Hepatocyte (in vitro differentiated cells): ENCODE results near the gene SHE. TPM values are rescaled to one million over a fixed set of nuclear protein-coding genes. Genes with fewer than 3 reads are reported as not detected.

Experiments used
- DNase-seq: peaks from one replicate; pipeline ENCODE4 v3.0.0-alpha.2; 2016; ENCODE audit warnings: low spot score
- H2AFZ ChIP-seq: fragments of 200-600 bp; sonication (generic); 2 replicates; pipeline ENCODE4 v1.6.0; 2016; ENCODE audit warnings: antibody characterized with exemption, mild to moderate bottlenecking
- H3K27ac ChIP-seq: fragments of 200-600 bp; sonication (generic); 2 replicates; pipeline ENCODE4 v1.5.1; 2016; ENCODE audit warnings: mild to moderate bottlenecking
- H3K27me3 ChIP-seq: fragments of 200-600 bp; sonication (generic); 2 replicates; pipeline ENCODE4 v1.6.1; 2016
- H3K36me3 ChIP-seq: fragments of 200-600 bp; sonication (generic); replicated peaks from 2 replicates; pipeline ENCODE4 v1.5.1; 2016; ENCODE audit warnings: low read depth; ENCODE audit not compliant: insufficient read depth
- H3K4me1 ChIP-seq: fragments of 200-600 bp; sonication (generic); 2 replicates; pipeline ENCODE4 v1.5.1; 2016; ENCODE audit warnings: mild to moderate bottlenecking, moderate library complexity; ENCODE audit not compliant: insufficient read depth
- H3K4me2 ChIP-seq: fragments of 200-600 bp; sonication (generic); 2 replicates; pipeline ENCODE4 v1.6.0; 2016
- H3K4me3 ChIP-seq: fragments of 200-600 bp; sonication (generic); 2 replicates; pipeline ENCODE4 v1.5.1; 2016; ENCODE audit warnings: mild to moderate bottlenecking
- H3K79me2 ChIP-seq: fragments of 200-600 bp; sonication (generic); 2 replicates; pipeline ENCODE4 v1.6.0; 2017; ENCODE audit warnings: mild to moderate bottlenecking
- H3K9me2 ChIP-seq: fragments of 200-600 bp; sonication (generic); replicated peaks from 2 replicates; pipeline ENCODE4 v1.6.0; 2017; ENCODE audit warnings: mild to moderate bottlenecking; ENCODE audit not compliant: insufficient read depth
- H3K9me3 ChIP-seq: fragments of 200-600 bp; sonication (generic); 2 replicates; pipeline ENCODE4 v1.5.1; 2016; ENCODE audit warnings: low read depth, mild to moderate bottlenecking
- H4K20me1 ChIP-seq: fragments of 200-600 bp; sonication (generic); 2 replicates; pipeline ENCODE4 v1.6.0; 2016; ENCODE audit warnings: mild to moderate bottlenecking; ENCODE audit not compliant: insufficient read depth, poor library complexity, severe bottlenecking
- CTCF ChIP-seq: fragments of 200-600 bp; sonication (generic); IDR thresholded peaks from 2 replicates; pipeline ENCODE4 v1.5.1; 2016; ENCODE audit warnings: antibody characterized with exemption, mild to moderate bottlenecking; ENCODE audit not compliant: poor library complexity
- EZH2 ChIP-seq: fragments of 200-600 bp; sonication (generic); IDR thresholded peaks from 2 replicates; pipeline ENCODE4 v1.6.1; 2016; ENCODE audit warnings: antibody characterized with exemption, mild to moderate bottlenecking, borderline replicate concordance
- EZH2phosphoT487 ChIP-seq: fragments of 200-600 bp; sonication (generic); IDR thresholded peaks from one replicate; pipeline ENCODE4 v1.6.1; 2018; ENCODE audit warnings: antibody characterized with exemption, mild to moderate bottlenecking, low read depth, moderate library complexity; ENCODE audit not compliant: unreplicated experiment, severe bottlenecking
- WGBS: methylation state at CpG from one replicate; pipeline ENCODE4 v1.1.6; 2016; ENCODE audit warnings: low lambda C conversion rate; ENCODE audit errors: missing lambda C conversion rate; 5-methylcytosine and 5-hydroxymethylcytosine counted together
- polyA plus RNA-seq: library from polyadenylated mRNA; unstranded; fragments of >200 nt; fragmentation: Nextera tagmentation; extraction: Ambion mirVana; gene quantifications from 2 replicates; pipeline ENCODE4 v1.2.1, GENCODE V29; 2016
- total RNA-seq: library from RNA; depleted of rRNA; stranded (reverse); fragments of >200 nt; gene quantifications from 2 replicates; pipeline ENCODE4 v1.2.3, GENCODE V29; 2014

SHE gene
- total and polyA plus RNA-seq, 2 experiments from 2014 or later, result 0.60 TPM; not detected in 1

GRCh38 chr1:154429841-154430611, 72.2 kb downstream of the SHE start:
- H4K20me1 ChIP-seq, result no peaks in the 10 kb centered on the region

More at GRCh38 chr1:154429841-154430611, 72.2 kb downstream of the SHE start:
- Histone ChIP-seq H3K4me3 (no peak overlapping the region), H3K79me2 (peaks cover 9% of the 10 kb centered on the region), H3K27ac (peak overlapping the region; percentile 13), H3K9me3 (no peaks in the 10 kb centered on the region), H3K9me2 (no peaks in the 10 kb centered on the region), H2AFZ (no peak overlapping the region), H3K4me1 (peaks cover 43% of the 10 kb centered on the region), H3K4me2 (no peak overlapping the region), H3K27me3 (no peaks in the 10 kb centered on the region), H3K36me3 (no peaks in the 10 kb centered on the region)
- no peak for DNase-seq
- WGBS, result 79% methylated on average over 17 of the region's 17 CpGs
- TF ChIP-seq EZH2phosphoT487 (no peak), EZH2 (no peak), CTCF (no peak)

Other genes starting within 250 kb of the SHE start
- 80.0 and 86.9 TPM in 2 replicates for gene HAX1, start 229.8 kb downstream of the SHE start, total RNA-seq
- 95.1 and 104 TPM in 2 replicates for gene HAX1, start 229.8 kb downstream of the SHE start, polyA plus RNA-seq
- gene AQP10, start 181.3 kb downstream of the SHE start, total RNA-seq, result 0.96 and 2.0 TPM in 2 replicates
- 3.0 and 3.6 TPM in 2 replicates for gene AQP10, start 181.3 kb downstream of the SHE start, polyA plus RNA-seq
- 30.1 and 42.0 TPM in 2 replicates for gene ATP8B2, start 176.9 kb downstream of the SHE start, total RNA-seq
- gene ATP8B2, start 176.9 kb downstream of the SHE start, polyA plus RNA-seq, result 8.7 and 11.7 TPM in 2 replicates
- 35.1 and 58.0 TPM in 2 replicates for gene IL6R, start 97.1 kb downstream of the SHE start, total RNA-seq
- gene IL6R, start 97.1 kb downstream of the SHE start, polyA plus RNA-seq, result 38.5 and 39.2 TPM in 2 replicates
- gene TDRD10, start 193 bp downstream of the SHE start, total RNA-seq, result 0.20 TPM in 1 of 2 replicates, not detected in the other
- gene TDRD10, start 193 bp downstream of the SHE start, polyA plus RNA-seq, result 0.09 TPM in 1 of 2 replicates, not detected in the other
- 46.9 and 50.3 TPM in 2 replicates for gene UBE2Q1, start 56.2 kb upstream of the SHE start, total RNA-seq
- 58.6 and 60.3 TPM in 2 replicates for gene UBE2Q1, start 56.2 kb upstream of the SHE start, polyA plus RNA-seq
- 0.08 and 0.70 TPM in 2 replicates for gene CHRNB2, start 65.4 kb upstream of the SHE start, total RNA-seq
- 0.33 TPM in 1 of 2 replicates, not detected in the other for gene CHRNB2, start 65.4 kb upstream of the SHE start, polyA plus RNA-seq
- 103 and 104 TPM in 2 replicates for gene ADAR, start 105.8 kb upstream of the SHE start, total RNA-seq
- 57.4 and 65.8 TPM in 2 replicates for gene ADAR, start 105.8 kb upstream of the SHE start, polyA plus RNA-seq